ENCODE data around the gene USP34. TPM values are rescaled to one million over a fixed set of nuclear protein-coding genes. Genes with fewer than 3 reads are reported as not detected.

Gene USP34
- total RNA-seq, 1 donor from 2014 or later, result 139 TPM

DNA sequence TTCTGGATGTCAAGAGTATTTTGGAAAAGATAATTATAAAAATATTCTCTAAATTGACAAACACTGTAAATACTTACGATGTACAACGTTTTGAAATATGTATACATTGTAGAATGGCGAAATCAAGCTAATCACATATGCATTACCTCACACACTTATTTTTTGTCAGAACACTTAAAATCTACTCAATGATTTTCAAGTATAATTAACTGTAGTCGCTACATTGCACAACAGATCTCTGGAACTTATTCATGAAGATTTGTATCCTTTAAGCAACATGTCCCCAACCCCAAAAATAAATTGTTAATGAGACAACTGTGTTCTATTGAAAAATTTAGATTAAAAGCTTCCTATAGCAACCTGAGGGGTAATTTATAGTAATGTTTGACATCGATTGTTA lies 249.1 kb downstream of the USP34 start:
- Mint-ChIP-seq H3K27me3 (no peaks in the 10 kb centered on the region), H3K4me1 (ENCODE audit: low read depth) (no peaks in the 10 kb centered on the region), H3K9me3 (ENCODE audit: low read depth) (no peaks in the 10 kb centered on the region), H3K27ac (no peak overlapping the region), H3K36me3 (ENCODE audit: insufficient read depth) (peaks cover 33% of the 10 kb centered on the region), H3K4me3 (ENCODE audit: low read depth) (no peak overlapping the region)
- TF ChIP-seq, protein P1, sequence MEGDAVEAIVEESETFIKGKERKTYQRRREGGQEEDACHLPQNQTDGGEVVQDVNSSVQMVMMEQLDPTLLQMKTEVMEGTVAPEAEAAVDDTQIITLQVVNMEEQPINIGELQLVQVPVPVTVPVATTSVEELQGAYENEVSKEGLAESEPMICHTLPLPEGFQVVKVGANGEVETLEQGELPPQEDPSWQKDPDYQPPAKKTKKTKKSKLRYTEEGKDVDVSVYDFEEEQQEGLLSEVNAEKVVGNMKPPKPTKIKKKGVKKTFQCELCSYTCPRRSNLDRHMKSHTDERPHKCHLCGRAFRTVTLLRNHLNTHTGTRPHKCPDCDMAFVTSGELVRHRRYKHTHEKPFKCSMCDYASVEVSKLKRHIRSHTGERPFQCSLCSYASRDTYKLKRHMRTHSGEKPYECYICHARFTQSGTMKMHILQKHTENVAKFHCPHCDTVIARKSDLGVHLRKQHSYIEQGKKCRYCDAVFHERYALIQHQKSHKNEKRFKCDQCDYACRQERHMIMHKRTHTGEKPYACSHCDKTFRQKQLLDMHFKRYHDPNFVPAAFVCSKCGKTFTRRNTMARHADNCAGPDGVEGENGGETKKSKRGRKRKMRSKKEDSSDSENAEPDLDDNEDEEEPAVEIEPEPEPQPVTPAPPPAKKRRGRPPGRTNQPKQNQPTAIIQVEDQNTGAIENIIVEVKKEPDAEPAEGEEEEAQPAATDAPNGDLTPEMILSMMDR (IDR thresholded peaks at IDR 0.05; ENCODE audit: unreplicated experiment), result no peak
- no peak for DNase-seq (ENCODE audit: low spot score, unreplicated experiment)

DNA sequence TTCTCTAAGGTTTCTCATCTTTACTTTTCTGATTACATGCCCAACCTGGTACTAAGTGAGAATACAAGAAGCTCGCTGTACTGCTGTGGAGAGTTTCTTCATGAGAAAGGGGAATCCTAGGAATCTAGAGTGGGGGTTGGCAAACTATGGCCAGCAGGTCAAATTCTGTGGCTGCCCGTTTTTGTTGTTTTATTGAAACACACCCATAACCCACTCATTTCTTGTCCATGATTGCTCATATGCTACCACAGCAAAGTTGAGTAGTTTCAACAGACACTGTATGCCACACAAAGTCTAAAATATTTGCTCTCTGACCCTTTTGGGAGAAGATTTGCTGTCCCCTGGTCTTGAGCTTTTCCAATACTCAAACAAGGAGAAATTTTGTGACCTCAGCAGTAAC lies 250.1 kb downstream of the USP34 start:
- no peaks in the 10 kb centered on the region for H3K4me1 Mint-ChIP-seq (ENCODE audit: low read depth)
- H3K27ac Mint-ChIP-seq, result no peak overlapping the region
- TF ChIP-seq, protein P1 (IDR thresholded peaks at IDR 0.05; ENCODE audit: unreplicated experiment), result no peak

DNA sequence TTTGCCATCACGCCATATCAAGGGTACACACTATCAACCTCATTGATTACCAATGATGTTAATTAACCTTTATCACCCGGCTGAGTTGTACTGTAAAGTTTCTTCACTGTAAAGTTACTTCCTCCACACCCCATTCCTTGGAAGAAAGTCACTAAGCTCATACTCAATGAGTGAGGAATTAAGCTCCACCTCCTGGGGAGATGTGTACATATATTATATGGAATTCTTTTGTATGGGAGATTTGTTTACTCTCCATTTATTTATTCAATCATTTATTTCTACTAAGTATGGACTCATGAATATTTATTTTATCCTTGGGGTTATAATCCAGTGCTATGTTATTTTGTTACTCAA lies 252.1 kb downstream of the USP34 start:
- TF ChIP-seq, protein P1 (IDR thresholded peaks at IDR 0.05; ENCODE audit: unreplicated experiment), result no peak
- H3K27me3 Mint-ChIP-seq, result no peaks in the 10 kb centered on the region
- peaks cover 24% of the 10 kb centered on the region for H3K36me3 Mint-ChIP-seq (ENCODE audit: insufficient read depth)
- H3K4me1 Mint-ChIP-seq (ENCODE audit: low read depth), result no peaks in the 10 kb centered on the region
- H3K27ac Mint-ChIP-seq, result no peak overlapping the region
- DNase-seq (ENCODE audit: low spot score, unreplicated experiment), result no peak
- H3K9me3 Mint-ChIP-seq (ENCODE audit: low read depth), result no peaks in the 10 kb centered on the region
- no peak overlapping the region for H3K4me3 Mint-ChIP-seq (ENCODE audit: low read depth)

More for the DNA sequence above, 250.1 kb downstream of the USP34 start:
- DNase-seq (ENCODE audit: low spot score, unreplicated experiment), result no peak
- peaks cover 28% of the 10 kb centered on the region for H3K36me3 Mint-ChIP-seq (ENCODE audit: insufficient read depth)
- H3K9me3 Mint-ChIP-seq (ENCODE audit: low read depth), result no peaks in the 10 kb centered on the region
- no peak overlapping the region for H3K4me3 Mint-ChIP-seq (ENCODE audit: low read depth)
- no peaks in the 10 kb centered on the region for H3K27me3 Mint-ChIP-seq

DNA sequence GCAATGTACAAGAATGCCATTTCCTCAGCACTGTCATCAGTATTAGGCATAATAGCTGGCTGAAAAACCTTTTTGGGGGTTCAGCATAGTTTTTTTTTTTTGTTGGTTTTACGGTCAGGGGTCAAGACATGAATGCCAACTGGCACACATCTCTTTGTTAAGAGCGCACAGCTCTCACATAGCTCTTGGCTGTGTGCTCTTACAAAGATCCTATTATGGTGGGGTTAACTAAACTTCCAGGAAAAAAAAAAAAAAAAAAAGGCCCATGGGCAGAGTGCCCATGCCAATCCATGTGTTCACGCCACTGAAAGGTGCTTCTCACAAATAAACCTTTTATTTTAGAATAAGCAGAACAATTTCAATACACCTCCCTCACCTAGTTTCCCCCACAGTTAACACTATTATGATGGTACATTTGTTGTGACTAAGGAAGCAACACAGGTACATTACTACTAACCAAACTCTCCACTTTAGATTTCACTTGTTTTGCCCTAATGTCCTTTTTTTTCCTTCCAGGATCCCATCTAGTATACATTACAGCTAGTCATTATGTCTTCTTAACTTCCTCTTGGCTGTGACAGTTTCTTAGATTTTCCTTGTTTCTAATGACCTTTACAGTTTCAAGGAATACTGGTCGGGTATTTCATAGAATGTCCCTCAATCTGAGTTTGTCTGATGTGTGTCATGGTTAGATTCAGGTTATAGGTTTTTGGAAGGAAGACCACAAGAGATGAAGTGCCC lies 252.6 kb downstream of the USP34 start:
- no peak for DNase-seq (ENCODE audit: low spot score, unreplicated experiment)
- H3K4me3 Mint-ChIP-seq (ENCODE audit: low read depth), result no peak overlapping the region
- H3K27ac Mint-ChIP-seq, result no peak overlapping the region
- TF ChIP-seq, protein P1 (IDR thresholded peaks at IDR 0.05; ENCODE audit: unreplicated experiment), result no peak
- no peaks in the 10 kb centered on the region for H3K4me1 Mint-ChIP-seq (ENCODE audit: low read depth)
- H3K27me3 Mint-ChIP-seq, result no peaks in the 10 kb centered on the region
- H3K9me3 Mint-ChIP-seq (ENCODE audit: low read depth), result no peaks in the 10 kb centered on the region
- peaks cover 23% of the 10 kb centered on the region for H3K36me3 Mint-ChIP-seq (ENCODE audit: insufficient read depth)

DNA sequence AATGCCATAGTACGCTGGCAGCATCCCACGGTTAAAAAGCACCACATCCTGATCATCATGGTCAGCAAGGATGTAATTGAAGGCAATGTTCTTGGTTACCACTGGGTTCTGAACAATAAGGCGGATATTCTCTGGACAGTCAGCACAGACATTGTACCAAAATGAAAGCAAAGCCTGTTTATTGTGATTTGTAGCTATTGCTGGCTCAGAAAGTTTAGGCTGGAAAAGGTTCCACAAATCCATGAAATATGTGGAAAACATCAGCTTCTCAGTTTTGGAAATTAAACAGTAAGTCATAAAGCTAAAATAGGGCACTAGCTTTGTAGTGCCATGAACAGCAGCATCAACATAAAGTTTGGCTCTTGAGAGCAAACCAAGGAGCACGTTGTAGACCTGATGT lies 256.7 kb downstream of the USP34 start:
- Mint-ChIP-seq H3K36me3 (ENCODE audit: insufficient read depth) (peaks cover 12% of the 10 kb centered on the region), H3K4me3 (ENCODE audit: low read depth) (no peak overlapping the region), H3K27me3 (no peaks in the 10 kb centered on the region), H3K9me3 (ENCODE audit: low read depth) (no peaks in the 10 kb centered on the region), H3K27ac (peak overlapping the region; percentile 45), H3K4me1 (ENCODE audit: low read depth) (no peaks in the 10 kb centered on the region)
- TF ChIP-seq, protein P1 (IDR thresholded peaks at IDR 0.05; ENCODE audit: unreplicated experiment), result no peak
- no peak for DNase-seq (ENCODE audit: low spot score, unreplicated experiment)
